A549 treated with ZK216348 at 1 μM for 4 hours (cell line): Measurements from ENCODE around the gene DRC7. TPM values are rescaled to one million over a fixed set of nuclear protein-coding genes. Genes with fewer than 3 reads are reported as not detected.

Source experiments
- total RNA-seq: library from RNA; stranded (reverse); fragments of 200-300 nt; extraction: Qiagen RNA extraction; gene quantifications from 5 replicates; pipeline ENCODE4 v1.2.3, GENCODE V29; 2022; ENCODE audit warnings: low read depth

The DRC7 gene, protein sequence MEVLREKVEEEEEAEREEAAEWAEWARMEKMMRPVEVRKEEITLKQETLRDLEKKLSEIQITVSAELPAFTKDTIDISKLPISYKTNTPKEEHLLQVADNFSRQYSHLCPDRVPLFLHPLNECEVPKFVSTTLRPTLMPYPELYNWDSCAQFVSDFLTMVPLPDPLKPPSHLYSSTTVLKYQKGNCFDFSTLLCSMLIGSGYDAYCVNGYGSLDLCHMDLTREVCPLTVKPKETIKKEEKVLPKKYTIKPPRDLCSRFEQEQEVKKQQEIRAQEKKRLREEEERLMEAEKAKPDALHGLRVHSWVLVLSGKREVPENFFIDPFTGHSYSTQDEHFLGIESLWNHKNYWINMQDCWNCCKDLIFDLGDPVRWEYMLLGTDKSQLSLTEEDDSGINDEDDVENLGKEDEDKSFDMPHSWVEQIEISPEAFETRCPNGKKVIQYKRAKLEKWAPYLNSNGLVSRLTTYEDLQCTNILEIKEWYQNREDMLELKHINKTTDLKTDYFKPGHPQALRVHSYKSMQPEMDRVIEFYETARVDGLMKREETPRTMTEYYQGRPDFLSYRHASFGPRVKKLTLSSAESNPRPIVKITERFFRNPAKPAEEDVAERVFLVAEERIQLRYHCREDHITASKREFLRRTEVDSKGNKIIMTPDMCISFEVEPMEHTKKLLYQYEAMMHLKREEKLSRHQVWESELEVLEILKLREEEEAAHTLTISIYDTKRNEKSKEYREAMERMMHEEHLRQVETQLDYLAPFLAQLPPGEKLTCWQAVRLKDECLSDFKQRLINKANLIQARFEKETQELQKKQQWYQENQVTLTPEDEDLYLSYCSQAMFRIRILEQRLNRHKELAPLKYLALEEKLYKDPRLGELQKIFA
- total RNA-seq = 0.19 to 0.48 TPM in 2 of 5 replicates, not detected in the others

GRCh38 chr16:57694725-57695679 lies at the start of gene DRC7:
Gene DRC7, plus strand, starts transcription at chr16:57694806. Its CDS starts 3,144 bp downstream, at chr16:57697950.

DNA sequence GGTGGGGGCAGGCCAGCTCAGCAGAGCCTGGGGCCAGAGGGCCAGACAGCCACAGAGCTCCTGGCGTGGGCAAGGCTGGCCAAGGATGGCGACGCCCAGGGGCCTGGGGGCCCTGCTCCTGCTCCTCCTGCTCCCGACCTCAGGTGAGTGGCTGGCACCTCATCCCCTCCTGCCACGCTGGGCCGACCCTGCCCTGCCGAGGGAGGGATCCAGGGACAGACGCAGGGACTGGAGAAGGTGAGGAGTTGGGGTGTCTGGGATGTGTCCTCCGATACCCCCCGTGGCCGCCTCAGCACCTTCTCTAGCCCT lies 26.4 kb upstream of the DRC7 start, which contains the start of gene ADGRG3:
TSS of gene ADGRG3 (plus strand) at position 44 of the 309 bp plus-strand sequence. CDS start at position 86, 42 bp downstream.

DNA sequence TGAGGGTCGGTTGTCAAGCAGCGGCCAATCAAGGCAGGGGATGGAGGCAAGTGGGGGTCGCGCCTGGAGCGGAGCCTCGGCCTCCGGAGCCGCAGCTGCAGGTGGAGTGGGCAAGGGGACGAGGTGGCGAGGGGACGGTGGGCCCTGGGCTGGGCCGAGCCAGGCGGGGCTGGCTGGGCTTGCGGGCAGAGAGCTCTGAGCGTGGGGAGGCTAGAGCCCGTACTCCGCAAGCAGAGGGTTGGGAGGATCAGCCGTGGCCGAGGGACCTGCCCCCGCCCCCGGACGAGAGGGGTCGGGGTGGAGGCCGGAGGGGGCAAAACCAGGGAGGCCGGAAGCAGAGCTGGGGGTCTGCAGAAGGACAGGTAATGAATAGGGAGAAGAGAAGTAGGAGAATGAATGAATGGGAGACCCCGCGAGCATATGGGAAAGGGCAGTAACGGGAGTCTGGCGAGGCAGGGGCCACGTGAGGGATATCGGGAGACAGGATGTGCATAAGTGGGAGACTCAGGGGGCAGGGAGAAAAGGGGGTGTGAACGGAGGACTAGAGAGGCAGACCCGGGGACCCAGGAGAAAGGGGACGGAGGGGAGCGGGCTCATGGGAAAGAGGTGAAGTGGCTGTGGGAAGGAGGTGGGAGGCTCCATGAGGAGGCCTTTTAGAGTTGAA lies 41.3 kb downstream of the DRC7 start, which contains the start of gene KATNB1:
TSS of gene KATNB1 (plus strand) at position 16 of the 664 bp plus-strand sequence. CDS start 1,474 bp downstream, outside the sequence.

Other genes with a start within 250 kb of the DRC7 start
- 69.4 to 81.7 TPM (median 74.6 TPM) in 5 replicates for gene CIAPIN1, start 247.4 kb upstream of the DRC7 start, total RNA-seq
- gene COQ9, start 247.3 kb upstream of the DRC7 start, total RNA-seq = 32.9 to 54.5 TPM (median 50.9 TPM) in 5 replicates
- 108 to 134 TPM (median 114 TPM) in 5 replicates for gene POLR2C, start 232.1 kb upstream of the DRC7 start, total RNA-seq
- gene DOK4, start 208.3 kb upstream of the DRC7 start, total RNA-seq = 26.4 to 50.2 TPM (median 40.8 TPM) in 5 replicates
- 4.2 to 11.8 TPM (median 8.6 TPM) in 5 replicates for gene CCDC102A, start 158.2 kb upstream of the DRC7 start, total RNA-seq
- 0.07 to 0.22 TPM (median 0.17 TPM) in 3 of 5 replicates, not detected in the others for gene ADGRG5, start 152.2 kb upstream of the DRC7 start, total RNA-seq
- 101 to 249 TPM (median 188 TPM) in 5 replicates for gene ADGRG1, start 66.2 kb upstream of the DRC7 start, total RNA-seq
- gene ADGRG3, start 26.5 kb upstream of the DRC7 start, total RNA-seq = 0.37 to 0.57 TPM (median 0.49 TPM) in 5 replicates
- 13.5 to 19.6 TPM (median 18.0 TPM) in 5 replicates for gene KATNB1, start 41.0 kb downstream of the DRC7 start, total RNA-seq
- 103 to 185 TPM (median 173 TPM) in 5 replicates for gene KIFC3, start 107.7 kb downstream of the DRC7 start, total RNA-seq